Measurements from ENCODE around the gene HIVEP3. TPM values are rescaled to one million over a fixed set of nuclear protein-coding genes. Genes with fewer than 3 reads are reported as not detected.

Gene HIVEP3
- total RNA-seq, 1 donor from 2014 or later = 5.7 TPM

- no peak for DNase-seq
- Histone ChIP-seq H3K4me3 (no peak overlapping the region), H3K27ac (replicated peaks) (no peak overlapping the region), H3K27me3 (ENCODE audit: low read depth) (no peaks in the 10 kb centered on the region), H3K9me3 (replicated peaks) (no peaks in the 10 kb centered on the region), H3K4me1 (peaks cover 53% of the 10 kb centered on the region), H3K36me3 (no peaks in the 10 kb centered on the region)
- TF ChIP-seq CTCF (IDR thresholded peaks at IDR 0.05; ENCODE audit: borderline replicate concordance) = no peak
- intact Hi-C loops (cut with micrococcal nuclease) = no loop called here
Observed at GRCh38 chr1:41539418-41539805, 379.3 kb downstream of the HIVEP3 start.

GRCh38 chr1:41538741-41539417 is 379.8 kb downstream of the HIVEP3 start:
- peak overlapping the region; percentile 85 for H3K27ac ChIP-seq (replicated peaks)
- DNase-seq = no peak
- no peaks in the 10 kb centered on the region for H3K9me3 ChIP-seq (replicated peaks)
- H3K36me3 ChIP-seq = no peaks in the 10 kb centered on the region
- H3K27me3 ChIP-seq (ENCODE audit: low read depth) = no peaks in the 10 kb centered on the region
- TF ChIP-seq CTCF (IDR thresholded peaks at IDR 0.05; ENCODE audit: borderline replicate concordance) = no peak
- intact Hi-C loops (cut with micrococcal nuclease) = no loop called here
- no peak overlapping the region for H3K4me3 ChIP-seq
- H3K4me1 ChIP-seq = peaks cover 53% of the 10 kb centered on the region

- H3K27me3 ChIP-seq (ENCODE audit: low read depth) = no peaks in the 10 kb centered on the region
- H3K4me3 ChIP-seq = peak overlapping the region; percentile 23
- no peaks in the 10 kb centered on the region for H3K9me3 ChIP-seq (replicated peaks)
- TF ChIP-seq CTCF (IDR thresholded peaks at IDR 0.05; ENCODE audit: borderline replicate concordance) = no peak
- DNase-seq = peak; percentile 80
- peak overlapping the region; percentile 85 for H3K27ac ChIP-seq (replicated peaks)
- H3K36me3 ChIP-seq = no peaks in the 10 kb centered on the region
- peaks cover 57% of the 10 kb centered on the region for H3K4me1 ChIP-seq
- intact Hi-C loops (cut with micrococcal nuclease) = no loop called here
Observed at GRCh38 chr1:41537788-41538351, 380.9 kb downstream of the HIVEP3 start.

GRCh38 chr1:41537251-41537650 is 381.5 kb downstream of the HIVEP3 start:
- intact Hi-C loops (cut with micrococcal nuclease) = no loop called here
- no peaks in the 10 kb centered on the region for H3K27me3 ChIP-seq (ENCODE audit: low read depth)
- no peaks in the 10 kb centered on the region for H3K9me3 ChIP-seq (replicated peaks)
- peaks cover 57% of the 10 kb centered on the region for H3K4me1 ChIP-seq
- TF ChIP-seq CTCF (IDR thresholded peaks at IDR 0.05; ENCODE audit: borderline replicate concordance) = no peak
- DNase-seq = no peak
- H3K36me3 ChIP-seq = no peaks in the 10 kb centered on the region
- peak overlapping the region; percentile 23 for H3K4me3 ChIP-seq
- peak overlapping the region; percentile 85 for H3K27ac ChIP-seq (replicated peaks)

- Histone ChIP-seq H3K27ac (replicated peaks) (peak overlapping the region; percentile 85), H3K4me3 (no peak overlapping the region), H3K9me3 (replicated peaks) (no peaks in the 10 kb centered on the region), H3K27me3 (ENCODE audit: low read depth) (no peaks in the 10 kb centered on the region), H3K4me1 (peaks cover 53% of the 10 kb centered on the region), H3K36me3 (no peaks in the 10 kb centered on the region)
- no peak for DNase-seq
- intact Hi-C loops (cut with micrococcal nuclease) = no loop called here
- no peak for TF ChIP-seq CTCF (IDR thresholded peaks at IDR 0.05; ENCODE audit: borderline replicate concordance)
Observed at GRCh38 chr1:41536361-41536802, 382.3 kb downstream of the HIVEP3 start.

Data from left ventricle myocardium inferior (tissue), 1 donor.